PC-9 (cell line): ENCODE measurements around the gene ZDHHC8. TPM values are rescaled to one million over a fixed set of nuclear protein-coding genes. Genes with fewer than 3 reads are reported as not detected.

Source experiments
- BruUV-seq: library from RNA; stranded (reverse); fragments of 400-500 nt; replicated peaks from 2 replicates; lab custom pipeline; 2021; lab: Mats Ljungman, UMichigan
- CTCF ChIA-PET: fragments of 300-600 bp; sonication (Branson Sonifier 250); formaldehyde crosslinking; loops from one replicate; lab custom pipeline; 2022; ENCODE audit warnings: antibody characterized with exemption; lab: Charles Lee
- POLR2A ChIA-PET: fragments of 300-600 bp; sonication (Branson Sonifier 250); formaldehyde crosslinking; loops from one replicate; lab custom pipeline; 2022; ENCODE audit warnings: antibody characterized with exemption; ENCODE audit not compliant: unreplicated experiment; lab: Charles Lee
- DNase-seq, 2 experiments: peaks; one replicate each; pipeline versions ENCODE4 v3.0.0 to v3.0.0-alpha.2; 2015 to 2022; ENCODE audit warnings: mixed read lengths in 1 of 2
- H2AFZ ChIP-seq: fragments of 200-600 bp; sonication (generic); 2 replicates; pipeline ENCODE4 v1.8.1; 2017; ENCODE audit warnings: antibody characterized with exemption
- H3F3A ChIP-seq: fragments of 200-600 bp; sonication (generic); 2 replicates; pipeline ENCODE4 v1.8.1; 2017; ENCODE audit warnings: antibody characterized with exemption, mild to moderate bottlenecking, low read depth; ENCODE audit not compliant: insufficient read depth
- H3K27ac ChIP-seq: fragments of 200-600 bp; sonication (generic); 2 replicates; pipeline ENCODE4 v1.6.1; 2016; ENCODE audit warnings: mixed run types
- H3K27me3 ChIP-seq: fragments of 200-600 bp; sonication (generic); 2 replicates; pipeline ENCODE4 v1.6.1; 2016; ENCODE audit warnings: low read depth, mixed run types; ENCODE audit not compliant: insufficient read depth
- H3K36me3 ChIP-seq: fragments of 200-600 bp; sonication (generic); 2 replicates; pipeline ENCODE4 v1.6.1; 2016; ENCODE audit warnings: low read depth, mixed run types
- H3K4me1 ChIP-seq: fragments of 200-600 bp; sonication (generic); replicated peaks from 2 replicates; pipeline ENCODE4 v1.6.1; 2016; ENCODE audit warnings: mixed run types; ENCODE audit not compliant: insufficient read depth
- H3K4me2 ChIP-seq: fragments of 200-600 bp; sonication (generic); 2 replicates; pipeline ENCODE4 v1.6.1; 2017; ENCODE audit warnings: mixed run types
- H3K4me3 ChIP-seq: fragments of 200-600 bp; sonication (generic); 2 replicates; pipeline ENCODE4 v1.6.1; 2016; ENCODE audit warnings: mixed run types
- H3K79me2 ChIP-seq: fragments of 200-600 bp; sonication (generic); 2 replicates; pipeline ENCODE4 v1.6.1; 2017; ENCODE audit warnings: low read depth, mixed run types
- H3K9me2 ChIP-seq: fragments of 200-600 bp; sonication (generic); 2 replicates; pipeline ENCODE4 v1.8.1; 2017; ENCODE audit warnings: mild to moderate bottlenecking; ENCODE audit not compliant: insufficient read depth
- H3K9me3 ChIP-seq: fragments of 200-600 bp; sonication (generic); 2 replicates; pipeline ENCODE4 v1.8.1; 2016; ENCODE audit warnings: low read depth; ENCODE audit not compliant: insufficient read depth
- H4K20me1 ChIP-seq: fragments of 200-600 bp; sonication (generic); 2 replicates; pipeline ENCODE4 v1.8.1; 2017; ENCODE audit not compliant: insufficient read depth
- CTCF ChIP-seq: fragments of 200-600 bp; sonication (generic); conservative IDR thresholded peaks from 2 replicates; pipeline ENCODE4 v1.6.1; 2017; ENCODE audit warnings: mixed run types, antibody characterized with exemption, mild to moderate bottlenecking, moderate library complexity
- EZH2 ChIP-seq: fragments of 200-600 bp; sonication (generic); IDR thresholded peaks from 2 replicates; pipeline ENCODE4 v1.8.0; 2017; ENCODE audit warnings: antibody characterized with exemption, low read depth
- intact Hi-C: fragments of 100-400 bp; cut with micrococcal nuclease; formaldehyde crosslinking; loops from one replicate; pipeline ENCODE4 v1.10.0; 2022; ENCODE audit not compliant: unreplicated experiment
- total RNA-seq: library from RNA; stranded (reverse); gene quantifications from 2 replicates; pipeline ENCODE4 v1.2.3, GENCODE V29; 2021

ZDHHC8 gene
- total RNA-seq, 1 experiment from 2014 or later = 34.4 TPM

GRCh38 chr22:20187777-20188566, 56.4 kb downstream of the ZDHHC8 start:
- TF ChIP-seq EZH2 = no peak
- no peak for TF ChIP-seq CTCF
- no TSS peak for BruUV-seq

DNA sequence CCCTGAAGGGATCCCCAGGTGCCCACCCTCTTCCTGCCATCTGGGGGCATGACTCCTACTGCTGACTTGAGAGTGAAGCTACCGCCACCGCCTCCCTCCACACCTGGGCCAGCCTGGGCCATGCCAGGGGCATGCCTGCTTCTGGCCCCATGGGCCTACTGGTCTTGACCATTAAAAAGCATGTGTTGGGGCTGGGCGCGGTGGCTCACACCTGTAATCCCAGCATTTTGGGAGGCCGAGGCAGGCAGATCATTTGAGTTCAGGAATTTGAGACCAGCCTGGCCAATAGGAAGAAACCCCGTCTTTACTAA, 56.9 kb downstream of the ZDHHC8 start:
- Histone ChIP-seq H3K36me3 (no peaks in the 10 kb centered on the region), H3K4me1 (no peaks in the 10 kb centered on the region), H2AFZ (no peak overlapping the region), H3K79me2 (no peaks in the 10 kb centered on the region), H3K4me3 (no peak overlapping the region), H4K20me1 (no peaks in the 10 kb centered on the region), H3K27ac (no peak overlapping the region), H3K27me3 (no peaks in the 10 kb centered on the region), H3K9me2 (no peaks in the 10 kb centered on the region), H3K4me2 (no peak overlapping the region), H3F3A (no peaks in the 10 kb centered on the region), H3K9me3 (no peaks in the 10 kb centered on the region)
- intact Hi-C loops = no loop called here
- TF ChIP-seq CTCF = no peak
- no peak for TF ChIP-seq EZH2
- ChIA-PET CTCF (no interaction called here), POLR2A (no interaction called here)
- no TSS peak for BruUV-seq
- no peak for DNase-seq

More at GRCh38 chr22:20187777-20188566, 56.4 kb downstream of the ZDHHC8 start:
- Histone ChIP-seq H3F3A (no peaks in the 10 kb centered on the region), H3K9me3 (no peaks in the 10 kb centered on the region), H3K27ac (no peak overlapping the region), H3K79me2 (no peaks in the 10 kb centered on the region), H4K20me1 (no peaks in the 10 kb centered on the region), H3K9me2 (no peaks in the 10 kb centered on the region), H2AFZ (no peak overlapping the region), H3K4me3 (no peak overlapping the region), H3K36me3 (no peaks in the 10 kb centered on the region), H3K27me3 (no peaks in the 10 kb centered on the region; the same call in 1 of the 2 replicates), H3K4me2 (no peak overlapping the region), H3K4me1 (no peaks in the 10 kb centered on the region)
- CTCF ChIA-PET = no interaction called here
- DNase-seq = no peak
- intact Hi-C loops = no loop called here
- POLR2A ChIA-PET = interaction anchor here (0.6 kb wide), 2 partner anchors 12 to 27 kb away, joined by 3 read pairs; no protein-coding TSS in a partner anchor

DNA sequence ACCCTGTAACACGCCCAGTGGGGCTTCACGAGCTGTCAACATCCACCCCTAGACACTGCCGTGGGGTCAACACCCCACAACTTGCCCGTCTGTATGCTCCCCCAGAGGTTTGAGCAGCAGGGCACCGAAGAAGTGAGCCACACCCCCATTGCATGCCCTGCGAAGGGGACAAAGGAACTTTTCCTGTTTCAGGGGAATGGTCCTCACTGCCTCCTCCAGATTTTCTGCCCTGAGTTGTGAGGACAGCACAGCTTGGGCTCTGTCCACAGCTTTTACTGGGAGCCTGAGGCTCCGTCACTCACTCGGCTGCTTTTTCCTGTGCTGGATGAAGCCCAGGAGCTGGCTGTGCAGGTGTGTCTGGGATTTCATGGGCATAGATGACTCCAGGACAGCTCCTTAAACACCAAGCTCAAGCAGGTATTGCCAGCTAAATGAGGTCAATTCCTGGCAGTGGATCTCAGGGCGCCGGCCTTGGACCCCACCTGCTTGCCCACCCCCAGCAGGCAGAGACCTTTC, 59.5 kb downstream of the ZDHHC8 start:
- H3K27me3 ChIP-seq = no peaks in the 10 kb centered on the region
- no peak overlapping the region for H2AFZ ChIP-seq
- BruUV-seq = no TSS peak
- H3K79me2 ChIP-seq = no peaks in the 10 kb centered on the region
- TF ChIP-seq CTCF = no peak
- no peak for TF ChIP-seq EZH2
- H3K9me2 ChIP-seq = no peaks in the 10 kb centered on the region
- H4K20me1 ChIP-seq = no peaks in the 10 kb centered on the region
- H3K27ac ChIP-seq = no peak overlapping the region
- ChIA-PET POLR2A (no interaction called here), CTCF (no interaction called here)
- H3K9me3 ChIP-seq = no peaks in the 10 kb centered on the region
- H3K36me3 ChIP-seq = no peaks in the 10 kb centered on the region
- intact Hi-C loops = no loop called here
- H3F3A ChIP-seq = no peaks in the 10 kb centered on the region
- no peak overlapping the region for H3K4me3 ChIP-seq
- DNase-seq = no peak
- H3K4me1 ChIP-seq = no peaks in the 10 kb centered on the region
- H3K4me2 ChIP-seq = no peak overlapping the region
